Vagina (tissue), 2 donors: Measurements from ENCODE around the gene OR2T5.
"Not testable (repeated sequence)": the region's sequence is repeated elsewhere in the genome, so short reads cannot be mapped to it uniquely, and the experiment has no call there.

Experiments used
- CTCF ChIP-seq, 3 experiments: fragments of 450-650 bp in 2 of 3; fragments of 200-600 bp in 1 of 3; sonication (generic) in 1 of 3; IDR thresholded peaks; one replicate each; pipeline ENCODE4 v1.5.1; 2017 to 2019; ENCODE audit warnings: antibody characterized with exemption in 3 of 3, mild to moderate bottlenecking in 2 of 3, moderate library complexity in 2 of 3
- POLR2A ChIP-seq, 2 donors: fragments of 450-650 bp; IDR thresholded peaks; one replicate each; pipeline ENCODE4 v1.6.1; 2017; ENCODE audit warnings: antibody characterized with exemption in 2 of 2, mild to moderate bottlenecking in 2 of 2, moderate library complexity in 2 of 2
- POLR2AphosphoS5 ChIP-seq, 2 donors: sonication (generic); formaldehyde crosslinking; IDR thresholded peaks; one replicate each; pipeline ENCODE4 v1.9.0; 2017; ENCODE audit warnings: antibody characterized with exemption in 2 of 2, mild to moderate bottlenecking in 2 of 2, low read depth in 1 of 2; ENCODE audit not compliant: insufficient read depth in 1 of 2

- TF ChIP-seq CTCF (IDR thresholded peaks at IDR 0.05); POLR2AphosphoS5 (IDR thresholded peaks at IDR 0.05; ENCODE audit: insufficient read depth in 1 of 2, low read depth in 1 of 2); POLR2A (IDR thresholded peaks at IDR 0.05): not testable (repeated sequence)
Observed at GRCh38 chr1:248473051-248473450, 15.3 kb upstream of the OR2T5 start, which contains the start of gene OR2T3.
